H1 (cell line): ENCODE results near the gene C13orf42. TPM values are rescaled to one million over a fixed set of nuclear protein-coding genes. Genes with fewer than 3 reads are reported as not detected.

ENCODE experiments used
- BACH1 ChIP-seq: IDR thresholded peaks from 2 replicates; pipeline ENCODE4 v1.6.1; 2012; ENCODE audit warnings: low read length, improper control_type of control experiment
- CEBPB ChIP-seq: IDR thresholded peaks from 2 replicates; pipeline ENCODE4 v1.6.1; 2012; ENCODE audit warnings: low read depth, low read length
- NANOG ChIP-seq: IDR thresholded peaks from 2 replicates; pipeline ENCODE4 v1.6.1; 2011; ENCODE audit warnings: low read length, low read depth, mild to moderate bottlenecking, inconsistent platforms; ENCODE audit not compliant: insufficient read depth, poor library complexity, severe bottlenecking
- RBBP5 ChIP-seq: IDR thresholded peaks from 2 replicates; pipeline ENCODE4 v1.7.1; 2012; ENCODE audit warnings: low read depth, mild to moderate bottlenecking, inconsistent platforms, low read length, moderate library complexity, borderline replicate concordance
- TAF7 ChIP-seq: optimal IDR thresholded peaks from 2 replicates; pipeline ENCODE3; 2011; ENCODE audit warnings: low read depth, mild to moderate bottlenecking, inconsistent platforms, low read length, moderate library complexity, borderline replicate concordance
- polyA plus RNA-seq, 7 experiments: library from polyadenylated mRNA; depleted of rRNA in 3 of 7; stranded (reverse) in 5 of 7; unstranded in 2 of 7; fragments of >200 nt in 5 of 7; fragments of 200-250 nt in 2 of 7; gene quantifications; 1 replicate in 5 of 7; 2 replicates in 1 of 7; 4 replicates in 1 of 7; pipeline versions ENCODE4 v1.2.1 to v1.2.3, GENCODE V29; 2011 to 2013; ENCODE audit warnings: missing spikeins in 2 of 7, mixed read lengths in 2 of 7
- total RNA-seq: library from RNA; stranded (reverse); fragmentation: NEBNext Ultra II Directional; extraction: Animal tissue kit (Norgen Biotek cat#: 25700); gene quantifications from 2 replicates; pipeline ENCODE4 v1.2.1, GENCODE V29; 2021

The C13orf42 gene
- total and polyA plus RNA-seq, 2 of the 8 experiments (the other 6 are each of a cell fraction or from before 2014, with no cell fraction given), result 9.9 to 10.1 TPM

DNA sequence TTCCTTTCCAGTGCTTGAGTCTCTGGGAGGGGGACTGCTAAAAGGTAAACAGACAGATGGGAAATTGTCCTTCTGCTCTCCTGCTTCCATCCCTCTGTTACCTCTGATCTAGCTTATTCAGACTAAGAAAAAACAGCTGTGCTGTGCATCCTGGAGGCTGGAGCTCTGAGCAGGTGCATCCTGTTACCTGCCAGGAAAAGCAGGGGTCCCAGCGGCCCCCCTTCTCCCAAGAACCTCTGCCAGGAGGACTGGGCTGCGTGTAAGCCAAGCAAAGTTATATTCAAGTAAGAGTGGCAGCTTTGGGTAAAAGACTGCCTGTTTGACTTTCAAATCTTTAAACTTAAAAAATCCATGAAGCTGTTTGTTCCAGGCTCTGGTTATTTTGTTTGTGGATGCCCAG lies 75.1 kb downstream of the C13orf42 start (continued):
- TF ChIP-seq RBBP5 (no peak), TAF7 (no peak), BACH1 (no peak), CEBPB (no peak), NANOG (no peak)
